GM18873 (cell line): ENCODE measurements around the gene RHOA.
"Not testable (repeated sequence)": the region's sequence is repeated elsewhere in the genome, so short reads cannot be mapped to it uniquely, and the experiment has no call there.

ENCODE experiments used
- ATAC-seq: cut with Tn5 transposase; IDR thresholded peaks from one replicate; pipeline ENCODE4 v1.9.1; 2021; ENCODE audit warnings: mild to moderate bottlenecking, moderate library complexity, moderate number of reproducible peaks; ENCODE audit not compliant: unreplicated experiment, low FRiP score

Gene RHOA

DNA sequence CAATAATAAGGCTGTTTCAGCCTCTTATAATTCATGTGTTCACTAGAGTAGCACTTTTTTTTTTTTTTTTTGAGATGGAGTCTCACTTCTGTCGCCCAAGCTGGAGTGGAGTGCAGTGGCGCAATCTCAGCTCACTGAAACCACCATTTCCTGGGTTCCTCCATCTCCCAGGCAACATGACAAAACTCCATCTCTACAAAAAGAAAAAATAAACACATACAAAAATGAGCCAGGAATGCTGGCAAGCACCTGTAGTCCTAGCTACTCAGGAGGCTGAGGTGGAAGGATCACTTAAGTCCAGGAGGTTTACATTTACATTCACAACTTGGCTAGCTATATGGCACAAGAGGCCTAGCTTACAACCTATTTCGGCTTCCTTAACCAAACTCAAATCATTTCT is 78.7 kb downstream of the RHOA start:
- no peak for ATAC-seq

GRCh38 chr3:49329186-49329585 is 82.6 kb downstream of the RHOA start:
- no peak for ATAC-seq

- ATAC-seq: not testable (repeated sequence)
These were observed 83.4 kb downstream of the RHOA start for GRCh38 chr3:49328350-49328749.

DNA sequence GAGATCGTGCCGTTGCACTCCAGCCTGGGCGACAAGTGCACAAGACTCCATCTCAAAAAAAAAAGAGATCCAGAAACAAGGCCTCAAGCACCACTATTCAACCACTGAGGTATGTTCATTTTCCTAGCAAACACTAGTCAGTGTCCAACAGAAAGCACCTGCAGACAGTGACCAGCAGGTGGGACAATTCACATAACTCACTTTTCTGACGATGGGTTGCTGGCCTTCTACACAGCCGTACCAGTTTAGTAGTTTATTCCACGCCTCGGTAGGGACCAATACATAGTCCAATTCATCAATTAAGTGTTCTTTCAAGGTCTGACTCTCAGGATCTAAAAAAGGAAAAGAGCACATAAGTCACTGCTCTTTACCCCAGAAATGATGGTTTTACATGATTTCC is 84.3 kb downstream of the RHOA start:
- no peak for ATAC-seq

- no peak for ATAC-seq
These were observed 87.0 kb downstream of the RHOA start for GRCh38 chr3:49324768-49325167.

DNA sequence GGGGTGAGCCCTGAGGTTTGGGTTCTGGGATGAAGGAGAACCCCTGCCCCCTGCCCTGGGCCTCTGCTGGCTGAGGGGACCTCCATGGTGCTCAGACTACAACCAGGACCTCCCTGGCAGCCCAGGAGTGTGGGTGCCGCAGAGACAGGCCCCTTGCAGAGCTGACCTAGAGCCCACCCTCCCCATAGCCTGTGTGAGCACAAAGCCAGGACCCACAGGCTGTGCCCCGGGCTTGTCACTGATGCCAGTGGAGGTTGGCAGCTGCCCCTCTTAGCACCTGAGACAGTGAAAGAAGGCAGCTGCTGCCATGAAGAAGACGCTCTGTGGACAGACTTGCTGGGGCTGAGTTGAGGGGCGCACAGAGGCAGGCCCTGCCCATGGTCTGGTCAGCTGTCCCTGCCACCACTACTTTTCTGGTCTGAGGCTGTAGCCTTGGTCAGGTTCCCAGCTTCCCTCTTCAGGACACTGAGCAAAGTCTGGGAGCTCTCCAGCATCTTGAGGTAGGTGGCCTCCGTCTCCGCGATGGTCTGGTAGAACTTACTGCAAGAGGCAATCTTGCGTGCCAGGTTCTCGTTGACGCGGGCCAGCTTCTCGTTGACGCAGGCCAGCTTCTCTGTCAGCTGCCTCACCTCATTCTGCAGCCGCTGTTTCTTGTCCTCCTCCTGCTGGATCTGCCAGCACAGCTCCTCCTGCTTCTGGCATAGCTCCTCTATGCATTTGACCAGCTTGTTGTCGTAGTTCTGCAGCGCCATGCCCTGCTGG is 94.9 kb downstream of the RHOA start:
- ATAC-seq: no peak

GRCh38 chr3:49313896-49314688 is 97.7 kb downstream of the RHOA start:
- no peak for ATAC-seq

DNA sequence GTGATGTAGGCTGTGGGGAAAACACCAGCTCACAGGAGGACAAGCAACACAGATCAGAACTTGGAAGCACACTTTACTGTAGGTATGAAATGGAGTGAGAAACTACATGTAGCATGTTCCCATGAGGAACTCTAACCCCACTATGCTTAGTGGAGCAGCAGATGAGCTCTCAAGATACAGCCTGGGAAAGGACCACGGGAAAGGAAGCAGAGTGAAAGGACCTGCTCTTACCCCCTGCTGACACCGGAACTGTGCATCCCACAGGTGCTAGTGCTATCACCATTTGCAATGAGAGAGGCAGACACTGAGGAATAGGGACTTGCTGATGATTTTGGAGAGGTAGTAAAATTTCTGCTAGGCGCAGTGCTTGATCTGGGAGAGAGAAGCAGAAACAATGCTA is 100.5 kb downstream of the RHOA start:
- ATAC-seq: no peak

DNA sequence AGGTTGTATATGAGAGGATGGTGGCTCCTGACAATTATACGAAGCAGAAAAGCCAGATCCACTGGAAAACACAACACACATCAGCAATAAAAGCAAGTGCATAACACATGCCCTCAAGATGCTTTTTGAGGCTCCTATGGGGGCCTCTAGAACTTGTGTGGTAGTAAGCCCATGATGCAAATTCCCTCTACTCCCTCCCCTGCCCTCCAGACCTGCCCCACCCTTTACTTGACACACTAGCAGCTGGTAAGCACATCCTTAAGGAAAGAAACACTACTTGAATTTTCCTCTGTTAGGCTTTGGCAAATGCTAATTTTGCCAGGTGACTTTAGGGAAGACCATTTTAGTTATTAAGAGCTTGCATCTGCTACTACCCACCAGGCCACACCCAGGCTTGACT is 101.1 kb downstream of the RHOA start:
- no peak for ATAC-seq
